Smooth muscle cell (in vitro differentiated cells): Measurements from ENCODE around the gene PRR30. TPM values are rescaled to one million over a fixed set of nuclear protein-coding genes. Genes with fewer than 3 reads are reported as not detected.

Source experiments
- DNase-seq: peaks from one replicate; lab custom pipeline; 2025; ENCODE audit not compliant: unreplicated experiment; lab: John Stamatoyannopoulos, UW
- H2AFZ ChIP-seq: fragments of 200-600 bp; sonication (generic); 2 replicates; pipeline ENCODE4 v1.6.0; 2016; ENCODE audit warnings: antibody characterized with exemption, low read depth, mild to moderate bottlenecking
- H3F3A ChIP-seq: fragments of 200-600 bp; sonication (generic); 2 replicates; pipeline ENCODE4 v1.6.0; 2017; ENCODE audit warnings: antibody characterized with exemption, low read depth
- H3K27ac ChIP-seq: fragments of 200-600 bp; sonication (generic); 2 replicates; pipeline ENCODE4 v1.5.1; 2016; ENCODE audit warnings: low read depth, mild to moderate bottlenecking
- H3K27me3 ChIP-seq: fragments of 200-600 bp; sonication (generic); 2 replicates; pipeline ENCODE4 v1.6.1; 2016; ENCODE audit warnings: low read depth, mild to moderate bottlenecking
- H3K36me3 ChIP-seq: fragments of 200-600 bp; sonication (generic); 2 replicates; pipeline ENCODE4 v1.5.1; 2016; ENCODE audit warnings: low read depth
- H3K4me1 ChIP-seq: fragments of 200-600 bp; sonication (generic); 2 replicates; pipeline ENCODE4 v1.5.1; 2016; ENCODE audit warnings: low read depth
- H3K4me2 ChIP-seq: fragments of 200-600 bp; sonication (generic); 2 replicates; pipeline ENCODE4 v1.6.0; 2016; ENCODE audit warnings: mild to moderate bottlenecking
- H3K4me3 ChIP-seq: fragments of 200-600 bp; sonication (generic); 2 replicates; pipeline ENCODE4 v1.5.1; 2016; ENCODE audit warnings: mild to moderate bottlenecking
- H3K79me2 ChIP-seq: fragments of 200-600 bp; sonication (generic); 2 replicates; pipeline ENCODE4 v1.6.0; 2016; ENCODE audit warnings: low read depth, mild to moderate bottlenecking
- H3K9ac ChIP-seq: fragments of 200-600 bp; sonication (generic); 2 replicates; pipeline ENCODE4 v1.6.0; 2016; ENCODE audit warnings: low read depth
- H3K9me3 ChIP-seq: fragments of 200-600 bp; sonication (generic); replicated peaks from 2 replicates; pipeline ENCODE4 v1.5.1; 2016; ENCODE audit warnings: low read depth
- H4K20me1 ChIP-seq: fragments of 200-600 bp; sonication (generic); 2 replicates; pipeline ENCODE4 v1.6.0; 2016; ENCODE audit warnings: low read depth
- WGBS: methylation state at CpG from one replicate; pipeline ENCODE4 v1.1.7; 2016; ENCODE audit warnings: low lambda C conversion rate; 5-methylcytosine and 5-hydroxymethylcytosine counted together
- polyA plus RNA-seq: library from polyadenylated mRNA; unstranded; fragments of >200 nt; fragmentation: Nextera tagmentation; extraction: Ambion mirVana; gene quantifications from 2 replicates; pipeline ENCODE4 v1.2.1, GENCODE V29; 2016
- total RNA-seq: library from RNA; depleted of rRNA; stranded (reverse); fragments of >200 nt; gene quantifications from 2 replicates; pipeline ENCODE4 v1.2.3, GENCODE V29; 2014
- TF ChIP-seq, protein P1 (sequence below): fragments of 200-600 bp; sonication (generic); IDR thresholded peaks from 2 replicates; pipeline ENCODE4 v1.5.1; 2017; ENCODE audit warnings: borderline replicate concordance, mild to moderate bottlenecking, antibody characterized with exemption; ENCODE audit not compliant: insufficient read depth, poor library complexity, severe bottlenecking

Gene PRR30
- total RNA-seq (not detected in 2 replicates), polyA plus RNA-seq (not detected in 2 replicates)

DNA sequence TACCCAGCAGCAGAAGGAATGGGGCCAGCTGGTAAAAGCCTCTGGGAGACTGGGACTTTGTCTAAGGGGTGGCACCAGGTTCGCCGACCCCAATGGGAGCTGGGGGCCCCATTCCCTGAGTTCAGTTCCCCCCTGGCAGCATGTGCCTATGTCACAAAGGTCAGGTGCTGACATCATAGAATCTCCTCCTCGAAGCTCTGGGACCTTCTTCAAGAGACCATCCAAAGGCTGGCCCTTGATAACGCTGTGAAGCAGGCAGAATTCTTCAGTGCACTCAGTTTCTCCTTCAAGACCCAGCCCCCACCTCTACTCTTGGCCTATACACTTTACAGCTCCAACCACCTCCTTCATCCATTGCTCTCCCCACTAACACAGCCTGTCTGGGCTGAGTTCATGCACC, at the start of gene PRR30:
Gene PRR30 (minus strand): TSS at position 101 of the 400 bp plus-strand sequence. CDS start 1,081 bp downstream, outside the sequence.
- no peak within 1 kb of the TSS for H3K4me3 ChIP-seq
- no peaks in the 10 kb centered on the region for H3F3A ChIP-seq

DNA sequence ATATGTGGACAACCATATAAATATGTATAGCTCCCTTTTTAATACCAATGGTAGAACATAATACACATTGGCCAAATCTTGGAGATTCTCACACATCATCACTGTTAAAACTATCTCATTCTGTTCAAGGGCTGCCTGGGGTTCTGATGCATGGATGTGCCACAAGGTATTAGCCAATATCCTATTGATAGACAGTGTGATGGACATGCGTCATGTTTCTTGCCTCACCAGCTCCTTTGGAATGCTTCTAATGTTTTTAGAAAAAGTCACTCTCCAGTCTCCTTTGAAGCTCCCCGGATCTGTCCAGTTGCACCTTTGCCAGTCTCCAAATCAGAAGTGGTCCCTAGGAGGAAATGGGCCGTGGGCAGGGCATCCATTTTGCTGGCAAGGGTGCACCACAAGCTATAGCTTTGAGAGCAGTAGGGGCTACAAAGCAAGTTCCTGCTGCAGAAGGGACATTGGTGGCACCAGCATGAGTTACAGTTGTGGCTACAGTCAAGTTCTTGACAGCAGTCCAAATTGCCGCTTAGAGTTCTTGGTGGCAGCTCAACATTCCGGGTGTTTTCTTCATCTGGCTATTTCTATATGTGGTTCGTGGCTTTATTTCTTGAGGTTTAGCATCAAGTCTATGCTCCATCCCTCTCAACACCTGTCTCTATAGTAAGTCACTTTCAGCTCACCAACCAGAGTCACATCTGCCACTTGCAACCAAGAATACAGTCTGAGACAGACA, 47.6 kb upstream of the PRR30 start:
- no peaks in the 10 kb centered on the region for H3K27me3 ChIP-seq
- no peak overlapping the region for H3K4me3 ChIP-seq
- no peak overlapping the region for H2AFZ ChIP-seq
- H3K36me3 ChIP-seq, result no peaks in the 10 kb centered on the region
- DNase-seq, result no peak
- peaks cover 5% of the 10 kb centered on the region for H3F3A ChIP-seq
- no peak overlapping the region for H3K27ac ChIP-seq
- no peaks in the 10 kb centered on the region for H3K79me2 ChIP-seq
- no peak overlapping the region for H3K9ac ChIP-seq
- H3K4me1 ChIP-seq, result no peaks in the 10 kb centered on the region
- H4K20me1 ChIP-seq, result no peaks in the 10 kb centered on the region
- H3K4me2 ChIP-seq, result no peak overlapping the region
- TF ChIP-seq, protein P1, sequence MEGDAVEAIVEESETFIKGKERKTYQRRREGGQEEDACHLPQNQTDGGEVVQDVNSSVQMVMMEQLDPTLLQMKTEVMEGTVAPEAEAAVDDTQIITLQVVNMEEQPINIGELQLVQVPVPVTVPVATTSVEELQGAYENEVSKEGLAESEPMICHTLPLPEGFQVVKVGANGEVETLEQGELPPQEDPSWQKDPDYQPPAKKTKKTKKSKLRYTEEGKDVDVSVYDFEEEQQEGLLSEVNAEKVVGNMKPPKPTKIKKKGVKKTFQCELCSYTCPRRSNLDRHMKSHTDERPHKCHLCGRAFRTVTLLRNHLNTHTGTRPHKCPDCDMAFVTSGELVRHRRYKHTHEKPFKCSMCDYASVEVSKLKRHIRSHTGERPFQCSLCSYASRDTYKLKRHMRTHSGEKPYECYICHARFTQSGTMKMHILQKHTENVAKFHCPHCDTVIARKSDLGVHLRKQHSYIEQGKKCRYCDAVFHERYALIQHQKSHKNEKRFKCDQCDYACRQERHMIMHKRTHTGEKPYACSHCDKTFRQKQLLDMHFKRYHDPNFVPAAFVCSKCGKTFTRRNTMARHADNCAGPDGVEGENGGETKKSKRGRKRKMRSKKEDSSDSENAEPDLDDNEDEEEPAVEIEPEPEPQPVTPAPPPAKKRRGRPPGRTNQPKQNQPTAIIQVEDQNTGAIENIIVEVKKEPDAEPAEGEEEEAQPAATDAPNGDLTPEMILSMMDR, result no peak
- H3K9me3 ChIP-seq, result no peaks in the 10 kb centered on the region
- WGBS, result 76% methylated on average over 6 of the region's 6 CpGs

More for the DNA sequence above, at the start of gene PRR30:
- Histone ChIP-seq H2AFZ (no peak within 1 kb of the TSS), H3K9me3 (no peaks in the 10 kb centered on the region), H3K36me3 (no peaks in the 10 kb centered on the region), H3K9ac (no peak within 1 kb of the TSS), H3K79me2 (no peaks in the 10 kb centered on the region), H4K20me1 (no peaks in the 10 kb centered on the region), H3K27ac (no peak within 1 kb of the TSS), H3K27me3 (peaks cover 7% of the 10 kb centered on the region), H3K4me1 (no peaks in the 10 kb centered on the region), H3K4me2 (no peak within 1 kb of the TSS)
- DNase-seq, result no peak
- TF ChIP-seq, protein P1, result no peak
- WGBS, result 88% methylated on average over 4 of the region's 4 CpGs

DNA sequence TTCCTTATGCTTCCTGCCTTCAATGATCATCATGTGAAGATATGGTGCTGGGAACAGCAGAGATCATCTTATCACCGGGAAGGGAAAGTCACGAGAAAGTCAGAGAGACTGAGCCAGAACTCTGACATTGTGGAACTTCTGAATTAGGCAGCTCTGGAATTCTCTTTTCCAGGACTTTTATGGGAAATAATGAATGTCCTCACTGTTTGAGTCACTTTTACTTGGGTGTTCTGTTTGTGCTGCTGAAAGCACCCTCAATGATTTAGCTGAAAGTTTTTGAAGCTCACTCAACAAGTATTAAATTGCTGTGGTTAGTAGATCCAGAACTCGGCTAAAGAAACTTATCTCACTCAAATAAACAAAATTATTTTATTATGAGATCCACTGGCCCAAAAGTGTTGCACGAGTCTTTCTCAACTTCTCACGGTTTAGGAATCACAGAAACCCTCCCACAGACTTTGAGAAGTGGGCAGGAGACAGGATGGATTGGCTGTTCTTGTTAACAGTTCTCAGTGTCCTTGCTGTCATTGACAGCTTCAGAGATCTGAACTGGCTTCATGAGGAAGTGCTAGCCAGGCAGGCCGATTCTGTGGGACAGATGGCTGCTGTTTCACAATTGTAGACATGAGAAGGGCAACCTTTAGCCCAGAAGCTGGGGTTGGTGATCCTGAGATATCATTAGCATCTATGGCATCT, 46.3 kb upstream of the PRR30 start:
- 22% methylated on average over 6 of the region's 6 CpGs for WGBS
- no peak overlapping the region for H3K4me3 ChIP-seq
- no peaks in the 10 kb centered on the region for H3K27me3 ChIP-seq
- no peaks in the 10 kb centered on the region for H4K20me1 ChIP-seq
- no peaks in the 10 kb centered on the region for H3K4me1 ChIP-seq
- no peaks in the 10 kb centered on the region for H3K36me3 ChIP-seq
- peaks cover 5% of the 10 kb centered on the region for H3F3A ChIP-seq
- no peak overlapping the region for H3K9ac ChIP-seq
- no peak overlapping the region for H2AFZ ChIP-seq
- no peaks in the 10 kb centered on the region for H3K79me2 ChIP-seq
- DNase-seq, result no peak
- H3K27ac ChIP-seq, result peak overlapping the region; percentile 54
- TF ChIP-seq, protein P1, result no peak
- H3K4me2 ChIP-seq, result peak overlapping the region; percentile 68
- no peaks in the 10 kb centered on the region for H3K9me3 ChIP-seq
